GM19025 (cell line): ENCODE data around the gene TMEM163.

Source experiments
- ATAC-seq: cut with Tn5 transposase; IDR thresholded peaks from one replicate; pipeline ENCODE4 v1.9.1; 2021; ENCODE audit warnings: mild to moderate bottlenecking, low read depth, moderate library complexity; ENCODE audit not compliant: unreplicated experiment

Gene TMEM163

GRCh38 chr2:134462791-134463698, 255.8 kb downstream of the TMEM163 start:
- no peak for ATAC-seq

- no peak for ATAC-seq
Measured at GRCh38 chr2:134462275-134462674, 256.5 kb downstream of the TMEM163 start.

- ATAC-seq = no peak
Measured at GRCh38 chr2:134461511-134461910, 257.3 kb downstream of the TMEM163 start.

- peak; percentile 75 for ATAC-seq
Measured at GRCh38 chr2:134460583-134460998, 258.2 kb downstream of the TMEM163 start.

GRCh38 chr2:134459706-134460406, 258.9 kb downstream of the TMEM163 start:
- no peak for ATAC-seq

GRCh38 chr2:134458950-134459349, 259.9 kb downstream of the TMEM163 start:
- ATAC-seq = no peak

- no peak for ATAC-seq
Measured at GRCh38 chr2:134458473-134458853, 260.3 kb downstream of the TMEM163 start.

- no peak for ATAC-seq
Measured at GRCh38 chr2:134457765-134458472, 260.9 kb downstream of the TMEM163 start.

GRCh38 chr2:134457353-134457752, 261.4 kb downstream of the TMEM163 start:
- ATAC-seq = no peak

GRCh38 chr2:134455426-134455825, 263.4 kb downstream of the TMEM163 start:
- ATAC-seq = no peak

GRCh38 chr2:134454931-134455330, 263.9 kb downstream of the TMEM163 start:
- no peak for ATAC-seq

GRCh38 chr2:134454426-134454825, 264.4 kb downstream of the TMEM163 start:
- ATAC-seq = no peak

- ATAC-seq = no peak
Measured at GRCh38 chr2:134453973-134454372, 264.8 kb downstream of the TMEM163 start.

GRCh38 chr2:134453476-134453875, 265.3 kb downstream of the TMEM163 start:
- ATAC-seq = no peak

GRCh38 chr2:134452042-134452733, 266.6 kb downstream of the TMEM163 start:
- ATAC-seq = no peak

GRCh38 chr2:134451347-134451630, 267.5 kb downstream of the TMEM163 start:
- ATAC-seq = no peak

GRCh38 chr2:134449751-134450513, 268.9 kb downstream of the TMEM163 start:
- ATAC-seq = no peak

- no peak for ATAC-seq
Measured at GRCh38 chr2:134449157-134449556, 269.6 kb downstream of the TMEM163 start.

- ATAC-seq = no peak
Measured at GRCh38 chr2:134448650-134449049, 270.1 kb downstream of the TMEM163 start.

- ATAC-seq = no peak
Measured at GRCh38 chr2:134447669-134448068, 271.1 kb downstream of the TMEM163 start.
